ENCODE data around the gene PADI6.

GRCh38 chr1:17434016-17434415, 62.0 kb downstream of the PADI6 start:
- TF ChIP-seq CTCF (IDR thresholded peaks at IDR 0.05) (no peak), ELF1 (IDR thresholded peaks at IDR 0.05) (no peak), TEAD4 (IDR thresholded peaks at IDR 0.05; ENCODE audit: borderline replicate concordance, insufficient read depth) (no peak), USF1 (IDR thresholded peaks at IDR 0.05; ENCODE audit: borderline replicate concordance, low read depth) (no peak), NFIC (IDR thresholded peaks at IDR 0.05; ENCODE audit: borderline replicate concordance) (no peak), GABPA (IDR thresholded peaks at IDR 0.05; ENCODE audit: low read depth) (no peak), EP300 (IDR thresholded peaks at IDR 0.05; ENCODE audit: borderline replicate concordance in 1 of 2, low read depth in 1 of 2, low read length in 1 of 2) (no peak), REST (IDR thresholded peaks at IDR 0.05; ENCODE audit: low read depth, low read length) (no peak), EZH2phosphoT487 (IDR thresholded peaks at IDR 0.05; ENCODE audit: borderline replicate concordance, low read depth) (no peak), RXRA (IDR thresholded peaks at IDR 0.05; ENCODE audit: borderline replicate concordance, low read depth) (no peak), RFX5 (IDR thresholded peaks at IDR 0.05; ENCODE audit: low read length) (no peak)
